Activated CD4-positive, alpha-beta T cell treated with anti-CD3 and anti-CD28 coated beads for 4 hours (primary cell): Measurements from ENCODE around the gene IL36B.
A peak's percentile ranks its signal among the peaks of the same experiment; 100 is the strongest.
"Not testable (repeated sequence)": the region's sequence is repeated elsewhere in the genome, so short reads cannot be mapped to it uniquely, and the experiment has no call there.

Experiments used
- DNase-seq, 2 donors: peaks; one replicate each; pipeline ENCODE4 v3.0.0-alpha.2; 2020

IL36B gene

GRCh38 chr2:113052396-113052917 lies at the start of gene IL36B:
TSS of gene IL36B (minus strand) at chr2:113052867.
- no peak for DNase-seq

- no peak for DNase-seq
These were observed 49.5 kb upstream of the IL36B start for GRCh38 chr2:113102133-113102532.

GRCh38 chr2:113098532-113098931 lies 45.9 kb upstream of the IL36B start:
- no peak for DNase-seq

GRCh38 chr2:113098041-113098440 lies 45.4 kb upstream of the IL36B start:
- no peak for DNase-seq

GRCh38 chr2:113096842-113097618 lies 44.4 kb upstream of the IL36B start:
- DNase-seq: not testable (repeated sequence)

GRCh38 chr2:113096306-113096705 lies 43.6 kb upstream of the IL36B start:
- not testable (repeated sequence) for DNase-seq

GRCh38 chr2:113093613-113093977 lies 40.9 kb upstream of the IL36B start:
- DNase-seq: no peak

- DNase-seq: no peak
These were observed 40.4 kb upstream of the IL36B start for GRCh38 chr2:113092864-113093612.

- no peak for DNase-seq
These were observed 38.7 kb upstream of the IL36B start for GRCh38 chr2:113091231-113091896.

- DNase-seq: no peak
These were observed 37.2 kb upstream of the IL36B start for GRCh38 chr2:113089916-113090315.

GRCh38 chr2:113088213-113088992 lies 35.7 kb upstream of the IL36B start:
- DNase-seq: no peak

- no peak for DNase-seq
These were observed 32.9 kb upstream of the IL36B start for GRCh38 chr2:113085542-113085941.

GRCh38 chr2:113084249-113085000 lies 31.8 kb upstream of the IL36B start:
- DNase-seq: no peak

GRCh38 chr2:113083296-113083695 lies 30.6 kb upstream of the IL36B start:
- DNase-seq: no peak

- DNase-seq: no peak
These were observed 29.0 kb upstream of the IL36B start for GRCh38 chr2:113081488-113082210.

GRCh38 chr2:113080134-113080533 lies 27.5 kb upstream of the IL36B start:
- DNase-seq: peak; percentile 14 to 39

- no peak for DNase-seq
These were observed 26.5 kb upstream of the IL36B start for GRCh38 chr2:113079131-113079530.

- no peak for DNase-seq
These were observed 25.7 kb upstream of the IL36B start for GRCh38 chr2:113078350-113078839.

- DNase-seq: no peak
These were observed 25.3 kb upstream of the IL36B start for GRCh38 chr2:113077921-113078320.

GRCh38 chr2:113076954-113077669 lies 24.4 kb upstream of the IL36B start:
- DNase-seq: no peak
